ENCODE measurements around the gene PLEK. TPM values are rescaled to one million over a fixed set of nuclear protein-coding genes. Genes with fewer than 3 reads are reported as not detected.

Gene PLEK
- polyA plus RNA-seq, 2 of the 4 experiments (the other 2 are of a cell fraction), result 0.04 TPM; not detected in 1

- Histone ChIP-seq H3K4me1 (no peaks in the 10 kb centered on the region), H3K4me2 (no peak overlapping the region), H3K9me3 (no peaks in the 10 kb centered on the region), H3K27ac (no peak overlapping the region), H3K4me3 (no peak overlapping the region)
- no peak for FAIRE-seq
- ChIA-PET POLR2A (no interaction called here), CTCF (no interaction called here)
- TF ChIP-seq, protein P1, sequence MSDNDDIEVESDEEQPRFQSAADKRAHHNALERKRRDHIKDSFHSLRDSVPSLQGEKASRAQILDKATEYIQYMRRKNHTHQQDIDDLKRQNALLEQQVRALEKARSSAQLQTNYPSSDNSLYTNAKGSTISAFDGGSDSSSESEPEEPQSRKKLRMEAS (IDR thresholded peaks at IDR 0.05), result no peak
- no peak for TF ChIP-seq ZNF302 (CRISPR knock-in tag; IDR thresholded peaks at IDR 0.05)
- no peak for DNase-seq (ENCODE audit: low read depth in 1 of 2, low spot score in 1 of 2)
- 27% methylated on average over 5 of the region's 5 CpGs for whole genome bisulfite sequencing (ENCODE audit: missing lambda C conversion rate)
- ATAC-seq, result no peak
These were observed 24.6 kb upstream of the PLEK start for GRCh38 chr2:68340226-68341061.

- Histone ChIP-seq H3K27ac (no peak overlapping the region), H3K9me3 (no peaks in the 10 kb centered on the region), H3K4me1 (no peaks in the 10 kb centered on the region), H3K4me3 (no peak overlapping the region), H3K4me2 (no peak overlapping the region)
- POLR2A ChIA-PET, result no interaction called here
- no peak for ATAC-seq
- WGBS (ENCODE audit: missing lambda C conversion rate), result 93% methylated on average over 3 of the region's 3 CpGs
- TF ChIP-seq MYC (IDR thresholded peaks at IDR 0.05; ENCODE audit: borderline replicate concordance, low read length) (no peak), MAFK (IDR thresholded peaks at IDR 0.05; ENCODE audit: partially characterized antibody) (no peak), RFX5 (IDR thresholded peaks at IDR 0.05) (no peak), KDM1A (IDR thresholded peaks at IDR 0.05; ENCODE audit: low read depth) (no peak), REST (IDR thresholded peaks at IDR 0.05) (no peak), RCOR1 (IDR thresholded peaks at IDR 0.05; ENCODE audit: low read depth, low read length) (no peak), HEYL (CRISPR knock-in tag; IDR thresholded peaks at IDR 0.05) (no peak), BHLHE40 (IDR thresholded peaks at IDR 0.05; ENCODE audit: low read depth, low read length) (no peak), BCL3 (IDR thresholded peaks at IDR 0.05) (no peak), JUNB (IDR thresholded peaks at IDR 0.05) (no peak), NR3C1 (IDR thresholded peaks at IDR 0.05) (no peak), ZSCAN20 (CRISPR knock-in tag; IDR thresholded peaks at IDR 0.05) (no peak), TFCP2L1 (CRISPR knock-in tag; IDR thresholded peaks at IDR 0.05) (no peak), ESRRA (IDR thresholded peaks at IDR 0.05; ENCODE audit: borderline replicate concordance, low read length) (no peak), GATA3 (IDR thresholded peaks at IDR 0.05; ENCODE audit: borderline replicate concordance) (no peak)
- TF ChIP-seq, protein P2, sequence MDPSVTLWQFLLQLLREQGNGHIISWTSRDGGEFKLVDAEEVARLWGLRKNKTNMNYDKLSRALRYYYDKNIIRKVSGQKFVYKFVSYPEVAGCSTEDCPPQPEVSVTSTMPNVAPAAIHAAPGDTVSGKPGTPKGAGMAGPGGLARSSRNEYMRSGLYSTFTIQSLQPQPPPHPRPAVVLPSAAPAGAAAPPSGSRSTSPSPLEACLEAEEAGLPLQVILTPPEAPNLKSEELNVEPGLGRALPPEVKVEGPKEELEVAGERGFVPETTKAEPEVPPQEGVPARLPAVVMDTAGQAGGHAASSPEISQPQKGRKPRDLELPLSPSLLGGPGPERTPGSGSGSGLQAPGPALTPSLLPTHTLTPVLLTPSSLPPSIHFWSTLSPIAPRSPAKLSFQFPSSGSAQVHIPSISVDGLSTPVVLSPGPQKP (IDR thresholded peaks at IDR 0.05; ENCODE audit: low read depth, low read length), result no peak
- TF ChIP-seq, protein P3, sequence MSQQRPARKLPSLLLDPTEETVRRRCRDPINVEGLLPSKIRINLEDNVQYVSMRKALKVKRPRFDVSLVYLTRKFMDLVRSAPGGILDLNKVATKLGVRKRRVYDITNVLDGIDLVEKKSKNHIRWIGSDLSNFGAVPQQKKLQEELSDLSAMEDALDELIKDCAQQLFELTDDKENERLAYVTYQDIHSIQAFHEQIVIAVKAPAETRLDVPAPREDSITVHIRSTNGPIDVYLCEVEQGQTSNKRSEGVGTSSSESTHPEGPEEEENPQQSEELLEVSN (IDR thresholded peaks at IDR 0.05; ENCODE audit: borderline replicate concordance, low read depth), result no peak
- TF ChIP-seq, protein P1 (IDR thresholded peaks at IDR 0.05), result no peak
- CTCF ChIA-PET, result no interaction called here
- no peak for DNase-seq (ENCODE audit: low read depth in 1 of 2, low spot score in 1 of 2)
- FAIRE-seq, result no peak
These were observed 24.1 kb upstream of the PLEK start for GRCh38 chr2:68341062-68341329.

All from A549 (cell line).